Spleen (tissue), 11 donors: ENCODE data around the gene FGGY. TPM values are rescaled to one million over a fixed set of nuclear protein-coding genes. Genes with fewer than 3 reads are reported as not detected.
"Not testable (repeated sequence)": the region's sequence is repeated elsewhere in the genome, so short reads cannot be mapped to it uniquely, and the experiment has no call there.

ENCODE experiments used
- DNase-seq: peaks from one replicate; pipeline ENCODE4 v3.0.0-alpha.2; 2020
- H3K27ac ChIP-seq, 8 donors: fragments of 200-600 bp; sonication (generic) in 7 of 8; 1 replicate in 4 of 8; 2 replicates in 4 of 8; pipeline versions ENCODE4 v1.5.0 to v1.8.0; 2016 to 2021; ENCODE audit warnings: inconsistent platforms in 4 of 8, mild to moderate bottlenecking in 4 of 8, moderate library complexity in 1 of 8
- H3K27me3 ChIP-seq, 7 donors: fragments of 200-600 bp; sonication (generic) in 6 of 7; replicated peaks in 1 of 7; 1 replicate in 4 of 7; 2 replicates in 3 of 7; pipeline versions ENCODE4 v1.5.0 to v1.8.0; 2016 to 2021; ENCODE audit warnings: inconsistent platforms in 3 of 7, mild to moderate bottlenecking in 1 of 7
- H3K36me3 ChIP-seq, 6 donors: fragments of 200-600 bp; sonication (generic) in 5 of 6; 1 replicate in 4 of 6; 2 replicates in 2 of 6; pipeline versions ENCODE4 v1.5.0 to v1.8.0; 2016 to 2021; ENCODE audit warnings: inconsistent platforms in 2 of 6
- H3K4me1 ChIP-seq, 6 donors: fragments of 200-600 bp; sonication (generic) in 5 of 6; 1 replicate in 3 of 6; 2 replicates in 3 of 6; pipeline versions ENCODE4 v1.5.0 to v1.8.0; 2016 to 2021; ENCODE audit warnings: inconsistent platforms in 3 of 6
- H3K4me3 ChIP-seq, 8 donors: fragments of 200-600 bp; sonication (generic) in 7 of 8; 1 replicate in 4 of 8; 2 replicates in 4 of 8; pipeline versions ENCODE4 v1.5.0 to v1.8.0; 2016 to 2021; ENCODE audit warnings: inconsistent platforms in 4 of 8, mild to moderate bottlenecking in 4 of 8, moderate library complexity in 2 of 8
- H3K9me3 ChIP-seq, 8 donors: fragments of 200-600 bp; sonication (generic) in 7 of 8; 1 replicate in 4 of 8; 2 replicates in 4 of 8; pipeline versions ENCODE4 v1.5.0 to v1.8.0; 2016 to 2021; ENCODE audit warnings: inconsistent platforms in 4 of 8
- CTCF ChIP-seq, 11 experiments: fragments of 200-600 bp in 7 of 11; fragments of 450-650 bp in 4 of 11; sonication (generic) in 4 of 11; IDR thresholded peaks in 8 of 11; conservative IDR thresholded peaks in 3 of 11; 1 replicate in 7 of 11; 2 replicates in 4 of 11; pipeline versions ENCODE4 v1.4.0 to v1.8.0; 2016 to 2021; ENCODE audit warnings: antibody characterized with exemption in 11 of 11, inconsistent platforms in 4 of 11, mild to moderate bottlenecking in 1 of 11
- POLR2A ChIP-seq, 3 donors: fragments of 450-650 bp; IDR thresholded peaks; one replicate each; pipeline ENCODE4 v1.5.1; 2017; ENCODE audit warnings: antibody characterized with exemption in 3 of 3, mild to moderate bottlenecking in 1 of 3
- POLR2AphosphoS5 ChIP-seq, 3 donors: sonication (generic); formaldehyde crosslinking; IDR thresholded peaks; one replicate each; pipeline ENCODE4 v1.5.1; 2017; ENCODE audit warnings: antibody characterized with exemption in 3 of 3
- WGBS, 5 donors: extraction: QIAGEN DNeasy Blood & Tissue Kit in 3 of 5; methylation state at CpG; one replicate each; pipeline versions ENCODE4 v1.1.5 to v1.1.7; 2013 to 2018; 5-methylcytosine and 5-hydroxymethylcytosine counted together
- intact Hi-C: fragments of 100-400 bp; cut with DNase I; formaldehyde crosslinking; loops from one replicate; pipeline ENCODE4 v1.15.0; 2023; ENCODE audit warnings: low total_unique reads
- polyA plus RNA-seq, 3 donors: library from polyadenylated mRNA; stranded (reverse); fragments of 200-250 nt; gene quantifications; one replicate each; pipeline ENCODE4 v1.2.1, GENCODE V29; 2013
- total RNA-seq, 7 donors: library from RNA; depleted of rRNA in 3 of 7; stranded (reverse); fragments of >200 nt in 3 of 7; fragmentation: NEBNext Ultra II Directional in 4 of 7; extraction: Animal tissue kit (Norgen Biotek cat#: 25700) in 4 of 7; gene quantifications; one replicate each; pipeline versions ENCODE4 v1.1.0 to v1.2.1, GENCODE V29; 2016 to 2021
- donor health status: healthy with polysubstance abuse.
- donor health status: DM: no; HTN: no; CAD: no; lungs with moderate emphysema.
- donor health status: DM: no; HTN: no; CAD: no.
- donor health status: Bipolar disorder and iron deficiency.
- donor health status: healthy.
- donor health status: DM: no; HTN: no; CAD: no.
- donor health status: DM: yes; HTN: yes; CAD: no.

Gene FGGY
- total and polyA plus RNA-seq, 10 donors, result 1.7 to 27.8 (median 13.2) TPM

DNA sequence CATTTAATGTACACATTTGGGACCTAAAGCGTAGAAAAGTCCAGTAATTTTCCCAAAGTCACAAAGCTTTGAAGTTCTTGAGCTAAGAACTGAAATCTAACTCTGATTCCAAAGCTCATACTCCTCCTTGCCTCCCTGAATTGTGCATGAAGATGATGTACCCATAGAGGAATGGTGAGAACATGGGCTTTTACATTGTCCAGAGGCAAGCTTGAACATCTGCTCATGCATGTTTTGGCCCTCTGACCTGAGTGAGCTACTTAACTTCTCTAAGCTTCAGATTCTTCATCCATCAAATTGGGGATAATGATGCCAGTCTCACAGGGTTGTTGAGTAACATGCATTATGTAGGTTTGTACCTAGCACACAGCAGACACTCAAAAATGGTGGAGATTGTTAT, 259.5 kb downstream of the FGGY start:
- no peak overlapping the region for H3K4me3 ChIP-seq
- peaks cover 0 to 5% (median 0%) of the 10 kb centered on the region in 6 donors for H3K4me1 ChIP-seq
- no peak overlapping the region for H3K27ac ChIP-seq
- WGBS, 5 donors, result 90 to 96% (median 95%) methylated on average over 1 of the region's 1 CpG
- no peak for DNase-seq
- intact Hi-C loops, result no loop called here
- peaks cover 0 to 34% (median 25%) of the 10 kb centered on the region in 8 donors for H3K9me3 ChIP-seq
- TF ChIP-seq CTCF (IDR thresholded peaks at IDR 0.05 in 8 of 11, conservative IDR thresholded peaks at IDR 0.05 in 3 of 11) (no peak), POLR2A (IDR thresholded peaks at IDR 0.05) (no peak), POLR2AphosphoS5 (IDR thresholded peaks at IDR 0.05) (no peak)
- H3K27me3 ChIP-seq, result no peaks in the 10 kb centered on the region
- peaks cover 0 to 37% (median 0%) of the 10 kb centered on the region in 6 donors for H3K36me3 ChIP-seq

GRCh38 chr1:59556802-59557548, 260.1 kb downstream of the FGGY start:
- no peak overlapping the region for H3K4me3 ChIP-seq
- H3K9me3 ChIP-seq, result peaks cover 0 to 34% (median 25%) of the 10 kb centered on the region in 8 donors
- no peak for DNase-seq
- no peak overlapping the region for H3K27ac ChIP-seq
- H3K27me3 ChIP-seq, result no peaks in the 10 kb centered on the region
- TF ChIP-seq CTCF (IDR thresholded peaks at IDR 0.05 in 8 of 11, conservative IDR thresholded peaks at IDR 0.05 in 3 of 11) (no peak), POLR2AphosphoS5 (IDR thresholded peaks at IDR 0.05) (no peak)
- H3K4me1 ChIP-seq, result peaks cover 0 to 5% (median 0%) of the 10 kb centered on the region in 6 donors
- intact Hi-C loops, result no loop called here
- H3K36me3 ChIP-seq, result peaks cover 0 to 37% (median 0%) of the 10 kb centered on the region in 6 donors
- WGBS, 5 donors, result 83 to 89% (median 88%) methylated on average over 8 of the region's 8 CpGs

- 61 to 83% (median 77%) methylated on average over 1 of the region's 1 CpG for WGBS, 5 donors
- no peaks in the 10 kb centered on the region for H3K27me3 ChIP-seq
- H3K9me3 ChIP-seq, result peaks cover 0 to 34% (median 25%) of the 10 kb centered on the region in 8 donors
- peaks cover 0 to 37% (median 0%) of the 10 kb centered on the region in 6 donors for H3K36me3 ChIP-seq
- no peak for TF ChIP-seq CTCF (IDR thresholded peaks at IDR 0.05 in 8 of 11, conservative IDR thresholded peaks at IDR 0.05 in 3 of 11)
- TF ChIP-seq POLR2A (IDR thresholded peaks at IDR 0.05), result no peak
- no peak for TF ChIP-seq POLR2AphosphoS5 (IDR thresholded peaks at IDR 0.05)
- intact Hi-C loops, result no loop called here
- DNase-seq, result no peak
- H3K27ac ChIP-seq, result no peak overlapping the region
- peaks cover 0 to 5% (median 0%) of the 10 kb centered on the region in 6 donors for H3K4me1 ChIP-seq
- no peak overlapping the region for H3K4me3 ChIP-seq
Observed at GRCh38 chr1:59557549-59557885, 260.6 kb downstream of the FGGY start.

- Histone ChIP-seq H3K36me3 (peaks cover 0 to 37% (median 0%) of the 10 kb centered on the region in 6 donors), H3K9me3 (peaks cover 0 to 34% (median 25%) of the 10 kb centered on the region in 8 donors)
- H3K27me3 ChIP-seq, intact Hi-C loops, H3K4me1 ChIP-seq, H3K27ac ChIP-seq, DNase-seq, H3K4me3 ChIP-seq: not testable (repeated sequence)
- WGBS, 5 donors, result 91 to 96% (median 95%) methylated on average over 3 of the region's 3 CpGs
Observed at GRCh38 chr1:59558580-59558979, 261.7 kb downstream of the FGGY start.
